Neural cell (in vitro differentiated cells): ENCODE results near the gene WTAP.

Source experiments
- CTCF ChIP-seq: fragments of 450-650 bp; IDR thresholded peaks from 2 replicates; pipeline ENCODE4 v1.5.1; 2014; ENCODE audit warnings: antibody characterized with exemption, mild to moderate bottlenecking, moderate library complexity; ENCODE audit not compliant: poor library complexity, severe bottlenecking
- EP300 ChIP-seq: fragments of 450-650 bp; conservative IDR thresholded peaks from 2 replicates; pipeline ENCODE4 v1.6.1; 2014; ENCODE audit warnings: antibody characterized with exemption, mild to moderate bottlenecking, moderate library complexity; ENCODE audit not compliant: poor library complexity, severe bottlenecking
- EZH2 ChIP-seq: fragments of 200-600, 300-800 bp; shearing (Covaris generic), sonication (generic); IDR thresholded peaks from 2 replicates; pipeline ENCODE4 v1.6.1; 2014; ENCODE audit warnings: antibody characterized with exemption, low read length, borderline replicate concordance, mild to moderate bottlenecking; ENCODE audit not compliant: insufficient read depth, poor library complexity, severe bottlenecking
- MXI1 ChIP-seq: fragments of 450-650 bp; conservative IDR thresholded peaks from 2 replicates; pipeline ENCODE4 v1.6.1; 2014; ENCODE audit warnings: antibody characterized with exemption, mild to moderate bottlenecking; ENCODE audit not compliant: poor library complexity, severe bottlenecking
- POLR2AphosphoS5 ChIP-seq: IDR thresholded peaks from 2 replicates; pipeline ENCODE4 v1.6.1; 2012
- RAD21 ChIP-seq: fragments of 450-650 bp; conservative IDR thresholded peaks from 2 replicates; pipeline ENCODE4 v1.6.1; 2014; ENCODE audit warnings: antibody characterized with exemption, mild to moderate bottlenecking, moderate library complexity
- REST ChIP-seq: IDR thresholded peaks from 2 replicates; pipeline ENCODE4 v1.6.1; 2012; ENCODE audit warnings: borderline replicate concordance
- SMC3 ChIP-seq: fragments of 450-650 bp; conservative IDR thresholded peaks from 2 replicates; pipeline ENCODE4 v1.6.1; 2014; ENCODE audit warnings: antibody characterized with exemption, mild to moderate bottlenecking, moderate library complexity; ENCODE audit not compliant: poor library complexity
- TAF1 ChIP-seq: IDR thresholded peaks from 2 replicates; pipeline ENCODE4 v1.6.1; 2012; ENCODE audit warnings: low read depth

GRCh38 chr6:159761129-159761872 lies 34.0 kb downstream of the WTAP start:
- TF ChIP-seq TAF1, result no peak
- no peak for TF ChIP-seq CTCF
- no peak for TF ChIP-seq EZH2
- peak; percentile 3 for TF ChIP-seq POLR2AphosphoS5
- no peak for TF ChIP-seq MXI1
- no peak for TF ChIP-seq RAD21
- no peak for TF ChIP-seq REST
- TF ChIP-seq EP300, result no peak
- TF ChIP-seq SMC3, result no peak
